SK-N-SH treated with all-trans-retinoic acid at 6 μM for 48 hours (cell line): ENCODE results near the gene ZSWIM5.

Source experiments
- ARNTL ChIP-seq: fragments of 450-650 bp; formaldehyde crosslinking; IDR thresholded peaks from 2 replicates; pipeline ENCODE4 v1.5.0; 2020; ENCODE audit warnings: low read depth, mild to moderate bottlenecking, moderate library complexity, borderline replicate concordance
- ESRRG ChIP-seq: fragments of 250-450 bp; sonication (Bioruptor Pico); IDR thresholded peaks from 2 replicates; pipeline ENCODE4 v1.6.1; 2021; ENCODE audit warnings: mild to moderate bottlenecking
- GLIS3 ChIP-seq: fragments of 250-450 bp; sonication (Bioruptor Pico); IDR thresholded peaks from 2 replicates; pipeline ENCODE4 v1.5.0; 2020; ENCODE audit warnings: mild to moderate bottlenecking, moderate library complexity
- RARB ChIP-seq: fragments of 250-450 bp; sonication (Bioruptor Pico); IDR thresholded peaks from 2 replicates; pipeline ENCODE4 v1.8.0; 2021; ENCODE audit warnings: mild to moderate bottlenecking, moderate library complexity
- TCF4 ChIP-seq: fragments of 250-450 bp; sonication (Bioruptor Pico); IDR thresholded peaks from 2 replicates; pipeline ENCODE4 v1.8.0; 2021; ENCODE audit warnings: mild to moderate bottlenecking, moderate library complexity, borderline replicate concordance
- TOX ChIP-seq: fragments of 250-450 bp; sonication (Bioruptor Pico); IDR thresholded peaks from 2 replicates; pipeline ENCODE4 v1.8.0; 2021; ENCODE audit warnings: mild to moderate bottlenecking, moderate library complexity, borderline replicate concordance
- ZC3H10 ChIP-seq: fragments of 250-450 bp; sonication (Bioruptor Pico); IDR thresholded peaks from 2 replicates; pipeline ENCODE4 v1.5.1; 2021; ENCODE audit warnings: mild to moderate bottlenecking, moderate library complexity
- ZFP3 ChIP-seq: fragments of 250-450 bp; sonication (Bioruptor Pico); IDR thresholded peaks from 2 replicates; pipeline ENCODE4 v1.5.0; 2020; ENCODE audit warnings: mild to moderate bottlenecking, moderate library complexity
- ZFP30 ChIP-seq: fragments of 450-650 bp; formaldehyde crosslinking; IDR thresholded peaks from 2 replicates; pipeline ENCODE4 v1.5.0; 2022; ENCODE audit warnings: mild to moderate bottlenecking, moderate library complexity
- TF ChIP-seq, protein P1 (sequence below): fragments of 250-450 bp; sonication (Bioruptor Pico); IDR thresholded peaks from 2 replicates; pipeline ENCODE4 v1.5.1; 2021; ENCODE audit warnings: mild to moderate bottlenecking, moderate library complexity
- TF ChIP-seq, protein P2 (sequence below): fragments of 250-450 bp; sonication (Bioruptor Pico); IDR thresholded peaks from 2 replicates; pipeline ENCODE4 v1.8.0; 2020; ENCODE audit warnings: mild to moderate bottlenecking, moderate library complexity, borderline replicate concordance
- TF ChIP-seq, protein P3 (sequence below): fragments of 250-450 bp; sonication (Bioruptor Pico); IDR thresholded peaks from 2 replicates; pipeline ENCODE4 v1.8.0; 2021; ENCODE audit warnings: low read depth, mild to moderate bottlenecking, moderate library complexity, borderline replicate concordance
- TF ChIP-seq, protein P4 (sequence below): fragments of 250-450 bp; sonication (Bioruptor Pico); IDR thresholded peaks from 2 replicates; pipeline ENCODE4 v1.5.1; 2020; ENCODE audit warnings: low read depth, mild to moderate bottlenecking, moderate library complexity
- TF ChIP-seq, protein P5 (sequence below): fragments of 250-450 bp; sonication (Bioruptor Pico); IDR thresholded peaks from 2 replicates; pipeline ENCODE4 v1.5.0; 2020; ENCODE audit warnings: mild to moderate bottlenecking, moderate library complexity

DNA sequence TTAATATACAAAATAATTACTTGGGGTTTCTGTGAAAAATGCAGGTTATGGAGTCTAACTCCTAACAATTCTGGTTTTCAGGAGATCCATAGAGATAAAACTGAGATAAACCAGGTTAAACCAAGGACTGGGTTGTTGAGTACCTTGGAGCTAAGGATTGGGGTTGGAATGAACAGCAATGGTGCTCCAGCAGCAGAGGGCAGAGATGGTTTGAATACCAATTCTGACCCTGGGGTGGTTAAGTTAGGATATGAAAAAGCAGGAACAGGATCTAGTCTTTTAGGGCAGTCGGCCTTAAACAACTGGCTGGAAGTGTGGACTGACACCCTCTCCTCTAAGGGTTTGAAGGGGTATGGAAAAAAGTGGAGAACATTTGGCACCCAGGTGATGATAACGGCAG is 141.3 kb downstream of the ZSWIM5 start:
- TF ChIP-seq ESRRG (CRISPR knock-in tag) (no peak), RARB (CRISPR knock-in tag) (no peak), ZFP30 (CRISPR knock-in tag) (no peak), TOX (no peak), ARNTL (no peak), ZC3H10 (no peak), TCF4 (no peak), GLIS3 (no peak), ZFP3 (CRISPR knock-in tag) (no peak)
- TF ChIP-seq, protein P1, sequence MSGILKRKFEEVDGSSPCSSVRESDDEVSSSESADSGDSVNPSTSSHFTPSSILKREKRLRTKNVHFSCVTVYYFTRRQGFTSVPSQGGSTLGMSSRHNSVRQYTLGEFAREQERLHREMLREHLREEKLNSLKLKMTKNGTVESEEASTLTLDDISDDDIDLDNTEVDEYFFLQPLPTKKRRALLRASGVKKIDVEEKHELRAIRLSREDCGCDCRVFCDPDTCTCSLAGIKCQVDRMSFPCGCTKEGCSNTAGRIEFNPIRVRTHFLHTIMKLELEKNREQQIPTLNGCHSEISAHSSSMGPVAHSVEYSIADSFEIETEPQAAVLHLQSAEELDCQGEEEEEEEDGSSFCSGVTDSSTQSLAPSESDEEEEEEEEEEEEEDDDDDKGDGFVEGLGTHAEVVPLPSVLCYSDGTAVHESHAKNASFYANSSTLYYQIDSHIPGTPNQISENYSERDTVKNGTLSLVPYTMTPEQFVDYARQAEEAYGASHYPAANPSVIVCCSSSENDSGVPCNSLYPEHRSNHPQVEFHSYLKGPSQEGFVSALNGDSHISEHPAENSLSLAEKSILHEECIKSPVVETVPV (CRISPR knock-in tag), result no peak
- TF ChIP-seq, protein P2, sequence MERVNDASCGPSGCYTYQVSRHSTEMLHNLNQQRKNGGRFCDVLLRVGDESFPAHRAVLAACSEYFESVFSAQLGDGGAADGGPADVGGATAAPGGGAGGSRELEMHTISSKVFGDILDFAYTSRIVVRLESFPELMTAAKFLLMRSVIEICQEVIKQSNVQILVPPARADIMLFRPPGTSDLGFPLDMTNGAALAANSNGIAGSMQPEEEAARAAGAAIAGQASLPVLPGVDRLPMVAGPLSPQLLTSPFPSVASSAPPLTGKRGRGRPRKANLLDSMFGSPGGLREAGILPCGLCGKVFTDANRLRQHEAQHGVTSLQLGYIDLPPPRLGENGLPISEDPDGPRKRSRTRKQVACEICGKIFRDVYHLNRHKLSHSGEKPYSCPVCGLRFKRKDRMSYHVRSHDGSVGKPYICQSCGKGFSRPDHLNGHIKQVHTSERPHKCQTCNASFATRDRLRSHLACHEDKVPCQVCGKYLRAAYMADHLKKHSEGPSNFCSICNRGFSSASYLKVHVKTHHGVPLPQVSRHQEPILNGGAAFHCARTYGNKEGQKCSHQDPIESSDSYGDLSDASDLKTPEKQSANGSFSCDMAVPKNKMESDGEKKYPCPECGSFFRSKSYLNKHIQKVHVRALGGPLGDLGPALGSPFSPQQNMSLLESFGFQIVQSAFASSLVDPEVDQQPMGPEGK, result no peak
- TF ChIP-seq, protein P3, sequence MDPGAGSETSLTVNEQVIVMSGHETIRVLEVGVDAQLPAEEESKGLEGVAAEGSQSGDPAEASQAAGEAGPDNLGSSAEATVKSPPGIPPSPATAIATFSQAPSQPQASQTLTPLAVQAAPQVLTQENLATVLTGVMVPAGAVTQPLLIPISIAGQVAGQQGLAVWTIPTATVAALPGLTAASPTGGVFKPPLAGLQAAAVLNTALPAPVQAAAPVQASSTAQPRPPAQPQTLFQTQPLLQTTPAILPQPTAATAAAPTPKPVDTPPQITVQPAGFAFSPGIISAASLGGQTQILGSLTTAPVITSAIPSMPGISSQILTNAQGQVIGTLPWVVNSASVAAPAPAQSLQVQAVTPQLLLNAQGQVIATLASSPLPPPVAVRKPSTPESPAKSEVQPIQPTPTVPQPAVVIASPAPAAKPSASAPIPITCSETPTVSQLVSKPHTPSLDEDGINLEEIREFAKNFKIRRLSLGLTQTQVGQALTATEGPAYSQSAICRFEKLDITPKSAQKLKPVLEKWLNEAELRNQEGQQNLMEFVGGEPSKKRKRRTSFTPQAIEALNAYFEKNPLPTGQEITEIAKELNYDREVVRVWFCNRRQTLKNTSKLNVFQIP (CRISPR knock-in tag), result no peak
- TF ChIP-seq, protein P4, sequence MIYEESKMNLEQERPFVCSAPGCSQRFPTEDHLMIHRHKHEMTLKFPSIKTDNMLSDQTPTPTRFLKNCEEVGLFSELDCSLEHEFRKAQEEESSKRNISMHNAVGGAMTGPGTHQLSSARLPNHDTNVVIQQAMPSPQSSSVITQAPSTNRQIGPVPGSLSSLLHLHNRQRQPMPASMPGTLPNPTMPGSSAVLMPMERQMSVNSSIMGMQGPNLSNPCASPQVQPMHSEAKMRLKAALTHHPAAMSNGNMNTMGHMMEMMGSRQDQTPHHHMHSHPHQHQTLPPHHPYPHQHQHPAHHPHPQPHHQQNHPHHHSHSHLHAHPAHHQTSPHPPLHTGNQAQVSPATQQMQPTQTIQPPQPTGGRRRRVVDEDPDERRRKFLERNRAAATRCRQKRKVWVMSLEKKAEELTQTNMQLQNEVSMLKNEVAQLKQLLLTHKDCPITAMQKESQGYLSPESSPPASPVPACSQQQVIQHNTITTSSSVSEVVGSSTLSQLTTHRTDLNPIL (CRISPR knock-in tag), result no peak
- TF ChIP-seq, protein P5, sequence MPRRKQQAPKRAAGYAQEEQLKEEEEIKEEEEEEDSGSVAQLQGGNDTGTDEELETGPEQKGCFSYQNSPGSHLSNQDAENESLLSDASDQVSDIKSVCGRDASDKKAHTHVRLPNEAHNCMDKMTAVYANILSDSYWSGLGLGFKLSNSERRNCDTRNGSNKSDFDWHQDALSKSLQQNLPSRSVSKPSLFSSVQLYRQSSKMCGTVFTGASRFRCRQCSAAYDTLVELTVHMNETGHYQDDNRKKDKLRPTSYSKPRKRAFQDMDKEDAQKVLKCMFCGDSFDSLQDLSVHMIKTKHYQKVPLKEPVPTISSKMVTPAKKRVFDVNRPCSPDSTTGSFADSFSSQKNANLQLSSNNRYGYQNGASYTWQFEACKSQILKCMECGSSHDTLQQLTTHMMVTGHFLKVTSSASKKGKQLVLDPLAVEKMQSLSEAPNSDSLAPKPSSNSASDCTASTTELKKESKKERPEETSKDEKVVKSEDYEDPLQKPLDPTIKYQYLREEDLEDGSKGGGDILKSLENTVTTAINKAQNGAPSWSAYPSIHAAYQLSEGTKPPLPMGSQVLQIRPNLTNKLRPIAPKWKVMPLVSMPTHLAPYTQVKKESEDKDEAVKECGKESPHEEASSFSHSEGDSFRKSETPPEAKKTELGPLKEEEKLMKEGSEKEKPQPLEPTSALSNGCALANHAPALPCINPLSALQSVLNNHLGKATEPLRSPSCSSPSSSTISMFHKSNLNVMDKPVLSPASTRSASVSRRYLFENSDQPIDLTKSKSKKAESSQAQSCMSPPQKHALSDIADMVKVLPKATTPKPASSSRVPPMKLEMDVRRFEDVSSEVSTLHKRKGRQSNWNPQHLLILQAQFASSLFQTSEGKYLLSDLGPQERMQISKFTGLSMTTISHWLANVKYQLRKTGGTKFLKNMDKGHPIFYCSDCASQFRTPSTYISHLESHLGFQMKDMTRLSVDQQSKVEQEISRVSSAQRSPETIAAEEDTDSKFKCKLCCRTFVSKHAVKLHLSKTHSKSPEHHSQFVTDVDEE (CRISPR knock-in tag), result no peak
